Measurements from ENCODE around the gene REL.
"Not testable (repeated sequence)": the region's sequence is repeated elsewhere in the genome, so short reads cannot be mapped to it uniquely, and the experiment has no call there.

REL gene

GRCh38 chr2:60868589-60869273 lies 12.6 kb upstream of the REL start:
- DNase-seq, result no peak

DNA sequence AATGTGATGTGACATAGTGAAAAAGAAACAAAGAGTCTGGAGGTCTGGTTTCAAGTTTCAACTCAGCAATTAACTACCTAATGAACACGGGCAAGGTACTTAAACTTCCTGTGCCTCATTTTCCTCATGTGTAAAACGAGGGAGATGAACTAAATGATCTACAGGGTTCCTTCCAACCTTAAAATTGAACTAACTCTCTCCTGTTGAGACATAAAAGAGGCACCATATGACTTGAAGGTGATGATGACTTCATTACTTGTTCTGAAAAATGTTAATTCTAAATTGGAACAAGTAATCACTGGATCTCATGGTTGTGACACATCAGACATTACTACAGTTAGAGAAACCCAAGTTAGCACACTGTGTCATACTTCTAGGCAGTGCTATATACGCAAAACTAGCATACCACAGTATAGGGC lies 8.9 kb upstream of the REL start:
- DNase-seq, result no peak

DNA sequence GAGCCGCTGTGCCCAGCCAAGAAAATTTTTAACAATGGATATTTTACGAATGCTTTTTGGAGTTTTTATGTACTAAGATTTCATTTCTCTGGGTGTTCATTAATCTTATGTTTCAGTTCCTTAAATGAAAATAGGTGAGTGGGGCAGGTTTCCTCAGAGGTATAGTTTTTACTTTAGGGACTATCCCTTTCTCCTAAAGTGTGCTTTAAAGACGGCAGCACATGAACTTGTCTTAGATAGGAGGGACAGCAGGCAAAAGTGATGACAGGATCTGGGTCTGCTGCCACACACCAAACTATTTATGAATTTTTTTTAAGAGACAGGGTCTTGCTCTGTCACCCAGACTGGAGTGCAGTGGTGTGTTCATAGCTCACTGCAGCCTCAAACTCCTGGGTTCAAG lies 8.0 kb upstream of the REL start:
- DNase-seq, result no peak

GRCh38 chr2:60875520-60875919 lies 5.9 kb upstream of the REL start:
- no peak for DNase-seq

DNA sequence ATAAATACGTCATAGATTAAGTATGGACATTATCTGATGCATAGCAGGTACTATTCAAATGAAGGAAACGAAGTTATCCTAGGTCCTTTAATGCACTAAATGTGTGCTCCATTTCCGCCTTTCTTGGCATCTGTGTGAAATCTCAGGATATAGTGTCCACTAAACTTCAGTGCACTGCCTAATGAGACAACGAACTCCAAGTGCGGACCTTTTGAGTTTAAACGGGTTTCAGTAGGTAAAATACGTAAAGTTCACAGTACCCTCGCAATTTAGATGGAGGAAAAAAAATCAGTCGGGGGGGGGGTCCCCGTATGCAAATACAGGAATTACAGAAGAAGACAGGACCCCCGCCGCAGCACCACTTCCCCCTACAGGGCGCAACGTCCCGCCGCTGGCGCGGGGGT lies 729 bp upstream of the REL start:
- no peak for DNase-seq

GRCh38 chr2:60882971-60883753 lies 1.8 kb downstream of the REL start:
- no peak for DNase-seq

DNA sequence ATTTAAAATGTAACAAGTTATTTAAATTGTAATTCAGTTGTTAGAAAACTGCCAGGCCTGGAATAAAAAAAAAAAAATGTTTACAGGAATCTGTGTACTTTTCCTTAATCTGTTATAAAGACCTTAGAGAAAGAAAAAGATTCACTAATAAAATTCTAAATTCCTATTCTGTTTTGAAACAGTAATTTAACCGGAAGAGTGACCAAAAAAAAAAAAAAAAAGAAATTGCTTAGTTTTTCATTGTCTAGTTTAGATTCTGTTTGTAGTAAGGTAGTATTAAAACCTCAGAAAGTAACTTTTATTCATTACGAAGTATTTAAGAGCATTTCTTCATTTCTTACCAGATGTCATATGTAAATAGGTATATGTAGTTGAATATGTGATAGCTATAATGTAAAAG lies 2.5 kb downstream of the REL start:
- no peak for DNase-seq

- no peak for DNase-seq
Observed at GRCh38 chr2:60884800-60885199, 3.4 kb downstream of the REL start.

GRCh38 chr2:60885683-60886082 lies 4.3 kb downstream of the REL start:
- DNase-seq, result no peak

DNA sequence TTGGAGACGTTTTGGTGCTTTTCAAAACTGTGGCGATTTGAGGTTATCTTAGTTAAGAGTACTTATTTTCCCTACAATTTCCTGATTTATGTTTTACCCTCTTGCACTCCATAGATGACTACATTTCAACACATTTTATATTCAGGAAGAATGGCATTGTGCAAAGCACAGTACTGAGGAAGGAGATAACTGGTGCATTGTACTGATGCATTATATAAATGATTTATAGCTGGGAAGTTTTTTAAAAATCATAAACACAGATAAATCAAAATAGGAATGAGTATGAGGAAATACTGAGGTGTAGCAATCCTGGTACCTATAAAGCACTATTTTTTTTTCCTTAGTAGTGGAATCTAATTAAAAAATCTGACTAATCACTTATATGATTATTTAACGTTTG lies 5.6 kb downstream of the REL start:
- no peak for DNase-seq

GRCh38 chr2:60888853-60889252 lies 7.5 kb downstream of the REL start:
- no peak for DNase-seq

GRCh38 chr2:60889581-60890392 lies 8.4 kb downstream of the REL start:
- DNase-seq, result not testable (repeated sequence)

DNA sequence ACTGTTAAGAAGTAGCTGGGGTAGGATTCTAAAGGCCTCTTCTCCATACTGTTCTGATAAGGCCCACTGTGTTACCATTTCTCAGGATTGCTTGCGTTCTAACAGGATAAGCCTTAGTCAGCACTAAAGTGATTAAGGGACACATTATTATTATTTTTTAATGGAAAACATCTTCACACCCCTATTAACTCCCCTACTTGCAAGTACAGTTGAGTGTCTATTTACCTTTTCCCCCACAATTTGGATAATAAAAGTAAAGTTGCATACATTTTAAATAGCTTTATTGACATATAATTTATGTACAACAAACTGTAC lies 9.0 kb downstream of the REL start:
- no peak for DNase-seq

GRCh38 chr2:60891180-60891579 lies 9.8 kb downstream of the REL start:
- no peak for DNase-seq

GRCh38 chr2:60898567-60898966 lies 17.2 kb downstream of the REL start:
- no peak for DNase-seq

DNA sequence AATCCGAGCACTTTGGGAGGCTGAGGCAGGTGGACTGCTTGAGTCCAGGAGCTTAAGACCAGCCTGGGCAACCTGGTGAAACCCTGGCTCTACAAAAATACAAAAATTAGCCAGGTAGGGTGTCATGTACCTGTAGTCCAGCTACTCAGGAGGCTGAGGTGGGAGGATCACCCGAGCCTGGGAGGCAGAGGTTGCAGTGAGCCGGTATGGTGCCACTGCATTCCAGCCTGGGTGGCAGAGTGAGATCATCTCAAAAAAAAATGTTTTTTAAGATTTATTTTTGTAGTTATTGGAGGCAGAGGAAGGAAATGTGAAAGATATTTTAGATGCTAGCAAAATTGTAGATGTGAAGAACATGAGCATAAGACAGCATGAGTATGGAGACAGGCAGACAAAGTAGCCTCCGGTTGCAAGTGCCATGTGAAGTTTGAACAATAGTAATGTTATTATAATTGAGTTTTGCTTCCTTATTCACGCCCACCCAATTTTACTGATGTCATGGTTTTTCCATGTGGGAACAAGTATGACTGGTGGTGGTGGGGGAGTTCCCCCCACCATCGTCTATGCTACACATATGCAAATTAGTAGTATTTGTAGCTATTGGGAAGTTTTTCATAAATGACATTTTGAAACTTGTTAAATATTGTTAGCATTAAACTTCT lies 18.0 kb downstream of the REL start:
- no peak for DNase-seq

- DNase-seq, result no peak
Observed at GRCh38 chr2:60899892-60900249, 18.5 kb downstream of the REL start.

- not testable (repeated sequence) for DNase-seq
Observed at GRCh38 chr2:60901296-60901695, 19.9 kb downstream of the REL start.

DNA sequence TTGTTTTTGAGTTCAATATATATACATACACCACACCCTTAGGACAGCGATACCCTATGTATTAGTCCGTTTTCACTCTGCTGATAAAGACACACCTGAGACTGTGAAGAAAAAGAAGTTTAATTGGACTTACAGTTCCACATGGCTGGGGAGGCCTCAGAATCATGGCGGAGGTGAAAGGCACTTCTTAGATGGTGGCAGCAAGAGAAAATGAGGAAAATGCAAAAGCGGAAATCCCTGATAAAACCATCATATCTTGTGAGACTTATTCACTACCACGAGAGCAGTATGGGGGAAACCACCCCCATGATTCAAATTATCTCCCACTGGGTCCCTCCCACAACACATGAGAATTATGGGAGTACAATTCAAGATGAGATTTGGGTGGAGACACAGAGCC lies 24.5 kb downstream of the REL start:
- not testable (repeated sequence) for DNase-seq

DNA sequence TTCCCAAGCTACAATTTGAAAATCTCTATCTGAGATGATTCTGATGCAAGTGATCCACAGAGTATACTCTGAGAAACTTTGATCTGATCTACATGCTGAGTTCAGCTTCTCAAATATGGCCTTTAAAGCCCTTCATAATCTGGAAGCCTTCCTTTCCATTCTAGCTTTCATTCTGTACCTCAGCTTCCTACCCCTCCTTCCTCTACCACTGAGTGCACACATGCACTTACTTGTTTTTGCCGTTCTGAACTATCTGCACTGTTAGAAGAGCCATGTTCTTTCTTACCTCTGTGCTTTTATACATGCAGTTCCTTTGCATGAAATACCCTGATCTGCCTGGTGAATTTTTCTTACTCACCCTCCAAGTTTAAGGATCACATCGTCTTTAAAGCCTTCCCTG lies 25.0 kb downstream of the REL start:
- no peak for DNase-seq

DNA sequence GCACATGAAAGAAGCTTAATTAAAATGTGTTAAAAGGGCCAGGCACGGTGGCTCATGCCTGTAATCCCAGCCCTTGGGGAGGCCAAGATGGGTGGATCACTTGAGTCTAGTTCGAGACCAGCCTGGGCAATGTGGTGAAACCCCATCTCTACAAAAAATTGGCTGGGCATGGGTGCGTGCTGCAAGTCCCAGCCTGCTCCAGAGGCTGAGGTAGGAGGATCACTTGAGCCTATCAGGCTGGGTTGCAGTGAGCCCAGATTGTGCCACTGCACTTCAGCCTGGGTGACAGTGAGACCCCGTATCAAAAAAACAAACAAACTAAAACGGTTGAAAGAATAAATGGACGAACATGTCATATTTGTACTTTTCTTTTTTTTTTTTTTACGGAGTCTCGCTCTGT lies 26.0 kb downstream of the REL start:
- no peak for DNase-seq

GRCh38 chr2:60925994-60926740 lies 44.8 kb downstream of the REL start:
- no peak for DNase-seq
